ENCODE measurements around the gene BCAP29. TPM values are rescaled to one million over a fixed set of nuclear protein-coding genes. Genes with fewer than 3 reads are reported as not detected.

BCAP29 gene
- total and polyA plus RNA-seq, 2 of the 8 experiments (the other 6 are each of a cell fraction or from before 2014, with no cell fraction given) = 6.8 to 18.1 TPM

GRCh38 chr7:107564553-107565298 is 15.3 kb upstream of the BCAP29 start:
- 47% methylated on average over 9 of the region's 9 CpGs; no CpG with 5 or more reads in 1 of the 2 experiments for WGBS, 2 experiments (ENCODE audit: extremely low coverage in 1 of 2, insufficient coverage in 1 of 2, insufficient read length in 1 of 2, insufficient replicate concordance in 2 of 2, low coverage in 1 of 2, low lambda C conversion rate in 2 of 2, missing lambda C conversion rate in 1 of 2)
- H3K4me2 ChIP-seq (ENCODE audit: insufficient read depth in 1 of 2, low read depth in 2 of 2, low read length in 2 of 2) = peak overlapping the region; percentile 72 to 79
- ChIA-PET CTCF (ENCODE audit: partially characterized antibody) (interaction anchor here (0.8 to 0.9 kb wide), 4 partner anchors 15 to 453 kb away, joined by 3 to 6 read pairs (median 4); no protein-coding TSS in a partner anchor), POLR2A (ENCODE audit: partially characterized antibody) (interaction anchor here (0.9 to 2.9 kb wide), 14 partner anchors 8 to 178 kb away, joined by 3 to 21 read pairs (median 4); partner anchors contain the start of genes BCAP29 and CBLL1)
- no peak overlapping the region for H4K5ac ChIP-seq (ENCODE audit: insufficient read length, low read depth, low read length)
- peaks cover 0 to 2% (median under 1%) of the 10 kb centered on the region in 4 experiments; a peak in 2 of 8 replicates for H3K36me3 ChIP-seq (ENCODE audit: control insufficient read depth in 2 of 4, insufficient read depth in 4 of 4, low read length in 3 of 4)
- H3K27ac ChIP-seq (ENCODE audit: low read depth, low read length) = peak overlapping the region; percentile 97; the same call in 1 of the 2 replicates
- DNase-seq (ENCODE audit: low read depth in 1 of 2, low spot score in 2 of 2) (no peak), FAIRE-seq (no peak)
- H3K14ac ChIP-seq (ENCODE audit: insufficient read length) = no peak overlapping the region
- no peak overlapping the region for H4K8ac ChIP-seq (ENCODE audit: extremely low read depth, insufficient read depth, low read length)
- no peak overlapping the region for H3K18ac ChIP-seq (ENCODE audit: extremely low read depth, low read length)
- no peak overlapping the region for H4K91ac ChIP-seq (replicated peaks; ENCODE audit: insufficient read length, low read length)
- no peak overlapping the region for H2BK15ac ChIP-seq (ENCODE audit: low read length)
- no peak overlapping the region for H2BK20ac ChIP-seq (ENCODE audit: low read length)
- H3K4ac ChIP-seq (replicated peaks; ENCODE audit: insufficient read length, low read depth, low read length) = no peak overlapping the region
- peak overlapping the region; percentile 80 to 99 (median 94) for H3K4me3 ChIP-seq (ENCODE audit: extremely low read depth in 1 of 4, insufficient read depth in 2 of 4, low read depth in 3 of 4, low read length in 4 of 4)
- H3K4me1 ChIP-seq (replicated peaks in 1 of 4; ENCODE audit: control insufficient read depth in 3 of 4, insufficient read depth in 4 of 4, low read length in 3 of 4) = peaks cover 0 to 3% (median 0%) of the 10 kb centered on the region in 4 experiments; a peak in 2 of 7 replicates
- H4K20me1 ChIP-seq (replicated peaks in 1 of 2; ENCODE audit: control insufficient read depth in 1 of 2, insufficient read depth in 2 of 2, low read length in 2 of 2) = no peaks in the 10 kb centered on the region
- no peaks in the 10 kb centered on the region for H3K27me3 ChIP-seq (replicated peaks in 1 of 4; ENCODE audit: control insufficient read depth in 3 of 4, extremely low read depth in 1 of 4, insufficient read depth in 3 of 4, low read length in 3 of 4)
- H2BK12ac ChIP-seq (ENCODE audit: low read depth, low read length) = no peak overlapping the region
- H2BK120ac ChIP-seq (replicated peaks; ENCODE audit: low read depth, low read length) = no peak overlapping the region
- H3K56ac ChIP-seq (replicated peaks; ENCODE audit: insufficient read length, low read depth, low read length) = no peak overlapping the region
- H3K23ac ChIP-seq (ENCODE audit: insufficient read length) = no peak overlapping the region
- no peak overlapping the region; the same call in 1 of the 2 replicates for H2BK5ac ChIP-seq (ENCODE audit: low read depth, low read length)
- H3K79me2 ChIP-seq (ENCODE audit: control insufficient read depth in 1 of 2, insufficient read depth in 2 of 2, low read length in 2 of 2) = peaks cover 0 to 48% of the 10 kb centered on the region in 2 experiments; a peak in 3 of 4 replicates
- TF ChIP-seq KDM4A (IDR thresholded peaks at IDR 0.05; ENCODE audit: low read depth, low read length, severe bottlenecking) = no peak
- 0 out of 2 replicates have a peak, but pooled peaks have one; percentile 15 for TF ChIP-seq USF2 (IDR thresholded peaks at IDR 0.05; ENCODE audit: low read length)
- peaks cover 2% of the 10 kb centered on the region; the same call in 1 of the 2 replicates for H3K79me1 ChIP-seq (ENCODE audit: low read depth, low read length)
- H3K9ac ChIP-seq (replicated peaks in 1 of 4; ENCODE audit: extremely low read depth in 1 of 4, low read depth in 3 of 4, low read length in 3 of 4) = peak overlapping the region; percentile 80 to 94 (median 94); a peak in 6 of 7 replicates
- H2AFZ ChIP-seq (ENCODE audit: low read length) = peak overlapping the region; percentile 72; the same call in 1 of the 2 replicates
- no peaks in the 10 kb centered on the region for H3K9me3 ChIP-seq (ENCODE audit: insufficient read depth in 2 of 2, low read depth in 1 of 2, low read length in 1 of 2)
- peaks cover 3% of the 10 kb centered on the region; the same call in 1 of the 2 replicates for H3K23me2 ChIP-seq (ENCODE audit: low read depth, low read length)
- no peak overlapping the region for H2AK5ac ChIP-seq (ENCODE audit: low read depth, low read length)

All from H1 (cell line).